Renal cortex interstitium (tissue), 11 donors: ENCODE results near the gene CAPN14. TPM values are rescaled to one million over a fixed set of nuclear protein-coding genes. Genes with fewer than 3 reads are reported as not detected.

Experiments used
- DNase-seq, 11 donors: peaks; one replicate each; pipeline ENCODE4 v3.0.0-alpha.2; 2013; ENCODE audit warnings: low read depth in 9 of 11, low spot score in 4 of 11; ENCODE audit errors: extremely low read depth in 1 of 11
- polyA plus RNA-seq, 3 donors: library from polyadenylated mRNA; unstranded; fragments of 120-200 nt; gene quantifications; one replicate each; pipeline ENCODE4 v1.2.1, GENCODE V29; 2013; ENCODE audit not compliant: insufficient read length in 3 of 3

The CAPN14 gene
- polyA plus RNA-seq, 3 donors = 0.06 to 0.13 (median 0.12) TPM

- DNase-seq = no peak
Measured at GRCh38 chr2:31246184-31246852, 29.0 kb upstream of the CAPN14 start.

DNA sequence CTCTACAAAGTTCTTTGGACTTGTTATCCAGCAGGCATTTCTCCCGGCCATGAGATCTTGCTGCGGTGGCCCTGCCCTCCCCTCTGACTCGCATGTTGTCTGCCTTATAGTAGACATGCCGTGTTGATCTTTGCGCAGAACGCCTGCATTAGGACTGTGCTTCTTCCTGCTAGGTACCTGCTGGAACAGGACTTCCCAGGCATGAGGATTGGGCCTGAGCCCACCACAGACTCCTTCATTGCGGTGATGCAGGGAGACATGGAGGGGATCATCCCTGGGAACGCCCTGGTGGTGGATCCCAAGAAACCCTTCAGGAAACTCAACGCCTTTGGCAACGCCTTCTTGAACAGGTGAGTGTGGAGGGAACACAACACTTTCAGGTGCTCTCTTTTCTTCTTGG is 26.8 kb upstream of the CAPN14 start:
- DNase-seq = no peak

- DNase-seq = no peak
Measured at GRCh38 chr2:31243053-31243452, 25.7 kb upstream of the CAPN14 start.

- DNase-seq = no peak
Measured at GRCh38 chr2:31241625-31242270, 24.4 kb upstream of the CAPN14 start.

DNA sequence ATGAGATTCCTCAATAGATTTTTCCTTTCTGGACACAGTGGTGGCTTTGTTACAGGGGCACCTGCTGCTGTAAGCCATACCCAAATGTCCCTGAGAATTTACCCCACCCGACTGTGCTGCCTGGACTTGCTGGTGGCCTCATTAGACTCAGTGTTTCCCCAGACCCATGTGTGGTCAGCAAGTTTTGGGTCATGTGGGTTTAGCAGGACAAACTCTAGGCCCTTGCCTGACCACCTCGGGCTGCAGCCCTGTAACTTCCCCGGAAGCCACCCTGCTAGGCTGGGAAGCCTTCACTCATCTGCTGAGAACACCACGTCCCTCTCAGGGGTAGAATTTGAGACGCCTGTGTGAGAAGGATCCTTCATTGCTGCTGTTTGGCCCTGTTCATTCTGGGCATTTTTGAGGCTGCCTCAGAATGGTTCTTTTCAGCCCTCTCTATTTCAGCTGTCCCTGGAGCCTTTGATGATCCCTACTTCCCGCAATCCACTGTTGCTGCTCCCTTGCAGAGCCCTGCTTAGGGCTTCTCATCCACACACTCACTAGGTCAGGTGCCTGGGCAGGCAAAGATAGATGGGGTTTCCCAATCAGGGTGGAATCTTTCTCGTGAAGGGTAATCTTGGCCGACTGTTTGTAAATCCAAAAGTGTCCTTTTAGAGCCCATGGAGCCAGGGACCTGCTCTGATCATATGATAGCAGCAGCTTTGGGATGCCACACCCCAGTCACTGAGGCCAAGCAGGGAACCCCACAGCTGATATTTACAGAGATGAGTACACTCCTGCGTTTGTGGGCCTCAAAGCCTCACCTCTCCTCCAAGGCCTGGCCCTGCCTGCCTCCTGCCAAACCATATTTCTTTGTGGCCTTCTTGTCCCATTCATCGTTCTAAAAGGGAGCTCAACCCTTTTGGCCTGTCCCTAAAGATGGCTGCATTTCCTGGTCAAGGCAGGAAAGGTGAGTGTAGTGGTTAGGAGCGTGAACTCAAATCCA is 23.4 kb upstream of the CAPN14 start:
- DNase-seq = no peak

DNA sequence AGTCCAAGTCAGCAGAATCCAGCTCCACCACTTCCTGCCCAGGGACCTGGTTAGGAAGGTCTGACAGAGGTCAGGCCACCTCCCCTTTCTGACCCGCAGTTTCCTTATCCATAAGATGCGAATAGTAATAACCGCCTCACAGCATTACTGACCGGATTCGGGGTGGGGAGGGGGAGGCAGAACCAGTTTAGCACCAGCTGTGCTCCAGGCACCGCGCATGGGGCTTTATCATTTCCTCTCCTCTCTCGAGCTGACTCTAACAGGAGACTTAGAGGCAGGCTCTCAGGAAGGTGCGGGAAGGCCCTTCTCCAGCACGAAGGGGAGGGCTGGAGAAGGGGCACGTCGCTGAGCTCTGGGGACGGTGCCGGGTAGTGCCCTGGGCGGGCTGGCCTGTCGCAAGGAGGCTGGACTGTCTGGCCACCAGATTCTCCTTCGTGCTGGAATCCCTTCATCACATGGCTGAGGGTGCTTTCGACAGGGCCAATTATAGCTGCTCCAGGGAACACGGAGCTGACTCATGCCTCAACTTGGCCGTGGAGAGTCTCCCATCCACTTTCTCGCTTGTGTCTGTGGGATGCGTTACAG is 22.4 kb upstream of the CAPN14 start:
- no peak for DNase-seq

GRCh38 chr2:31238906-31239592 is 21.7 kb upstream of the CAPN14 start:
- no peak for DNase-seq

DNA sequence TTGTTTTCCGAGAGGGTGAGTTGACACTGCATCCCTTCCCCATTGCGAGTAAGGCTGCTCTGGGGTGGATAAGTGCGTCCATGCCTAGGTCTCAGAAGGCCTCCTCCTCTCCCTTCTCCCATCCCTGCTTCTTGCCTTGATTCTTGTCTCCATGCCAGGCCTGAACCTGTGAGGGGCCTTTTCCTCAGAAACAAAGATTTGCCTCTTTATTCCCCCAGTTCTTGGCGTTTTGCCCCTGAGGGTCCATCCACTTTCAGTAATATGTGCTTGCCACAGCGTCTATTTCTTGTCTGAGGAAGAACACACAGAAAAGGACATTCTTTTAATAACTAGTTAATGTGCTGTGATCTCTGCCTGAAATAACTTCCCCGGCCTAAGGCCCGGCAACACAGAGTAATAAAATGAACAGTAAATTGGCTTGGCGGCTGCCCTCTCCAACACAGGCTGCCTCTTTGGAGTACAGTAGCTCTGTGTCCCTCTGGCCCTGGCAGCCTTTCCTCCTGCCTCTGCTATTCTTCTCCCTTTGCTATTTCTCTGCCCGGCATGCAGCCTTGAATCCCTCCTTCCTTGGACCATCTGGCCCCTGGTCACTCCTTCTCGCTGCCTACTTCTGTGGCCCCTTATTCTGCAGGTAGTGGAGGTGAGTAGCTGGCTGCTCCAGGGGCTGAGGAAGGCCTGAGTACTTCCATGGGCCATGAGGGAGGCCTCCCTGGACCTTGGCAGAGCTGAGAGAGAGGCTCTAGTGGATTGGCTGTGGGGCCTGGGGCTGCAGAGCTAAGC is 21.0 kb upstream of the CAPN14 start:
- DNase-seq = no peak

- DNase-seq = no peak
Measured at GRCh38 chr2:31237348-31238017, 20.2 kb upstream of the CAPN14 start.

DNA sequence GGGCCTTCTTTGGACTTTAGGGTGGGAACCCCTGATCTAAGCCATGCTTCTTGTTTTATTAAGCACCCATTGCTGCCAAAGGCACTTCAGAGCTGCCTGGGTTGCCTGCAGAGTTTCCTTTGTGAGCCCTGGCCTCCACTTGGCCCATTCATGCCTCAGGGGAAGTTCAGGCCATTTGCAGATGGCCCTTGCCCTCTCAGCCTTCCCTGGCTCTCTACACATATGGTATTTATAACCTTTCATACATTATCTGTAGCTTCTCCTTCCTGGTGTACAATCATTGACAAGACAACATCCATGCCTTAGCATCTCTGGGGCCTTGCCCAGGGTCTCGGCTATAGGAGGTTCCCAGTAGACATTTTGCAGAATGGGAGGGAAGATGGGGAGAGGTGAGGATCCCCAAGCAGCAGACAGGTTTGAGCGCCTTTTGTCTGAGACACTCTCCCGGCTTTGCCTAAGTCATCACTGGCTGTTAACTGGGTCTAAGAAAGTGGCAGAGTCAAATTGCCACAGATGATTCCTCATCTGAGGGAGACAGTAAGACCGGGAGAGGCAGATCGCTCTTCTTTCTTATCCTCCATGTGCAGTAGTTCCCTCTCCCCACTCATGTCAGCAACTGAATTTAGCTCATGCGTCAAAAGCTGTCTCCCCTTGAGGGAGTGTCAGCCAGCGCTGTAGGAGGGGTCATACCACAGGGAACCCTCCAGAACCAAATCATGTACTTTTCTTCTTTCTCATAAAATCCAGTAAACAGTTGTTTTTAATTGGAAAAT is 19.3 kb upstream of the CAPN14 start:
- DNase-seq = no peak

GRCh38 chr2:31235504-31235902 is 18.2 kb upstream of the CAPN14 start:
- no peak for DNase-seq

DNA sequence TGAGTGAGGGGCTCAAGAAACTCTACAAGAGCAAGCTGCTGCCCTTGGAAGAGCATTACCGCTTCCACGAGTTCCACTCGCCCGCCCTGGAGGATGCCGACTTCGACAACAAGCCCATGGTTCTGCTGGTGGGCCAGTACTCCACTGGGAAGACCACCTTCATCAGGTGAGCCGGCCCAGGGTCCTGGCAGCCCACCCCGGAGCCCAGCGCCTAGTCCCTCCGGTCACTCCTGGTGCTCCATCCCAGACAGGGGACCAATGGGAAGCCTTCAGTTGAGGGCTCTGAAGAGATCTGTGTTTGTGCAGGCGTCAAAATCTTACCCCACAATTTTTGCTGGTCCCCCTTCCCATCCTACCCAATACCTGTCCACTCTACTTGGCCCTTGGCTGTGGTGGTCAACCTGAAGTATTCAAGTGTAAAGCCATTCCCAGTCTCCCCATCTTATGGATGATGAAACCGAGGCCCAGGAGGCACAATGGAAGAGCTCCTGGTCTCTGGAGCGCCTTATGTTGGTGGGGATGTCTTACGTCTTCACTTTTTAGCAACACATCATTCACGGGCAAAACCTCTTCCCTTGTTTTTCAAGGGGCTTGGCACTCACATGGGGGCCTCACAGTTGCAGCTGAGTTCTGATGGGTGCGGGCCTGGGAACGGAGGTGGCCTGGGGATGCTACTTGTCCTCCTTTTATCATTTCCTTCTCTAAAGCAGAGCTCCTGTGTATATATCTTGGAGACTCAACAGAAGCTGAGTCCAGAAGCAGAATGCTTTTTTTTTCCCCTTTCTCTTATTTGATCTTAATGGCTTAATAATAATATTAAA is 17.6 kb upstream of the CAPN14 start:
- DNase-seq = no peak

- DNase-seq = peak; percentile 71 to 89 (median 83)
Measured at GRCh38 chr2:31233741-31234682, 16.7 kb upstream of the CAPN14 start, which contains the start of gene EHD3. TSS of gene EHD3 (plus strand) at chr2:31234152. CDS start at chr2:31234622, 470 bp downstream.

- DNase-seq = no peak
Measured at GRCh38 chr2:31233231-31233630, 15.9 kb upstream of the CAPN14 start.

GRCh38 chr2:31232586-31232985 is 15.3 kb upstream of the CAPN14 start:
- DNase-seq = no peak
